A549 (cell line): ENCODE results near the gene SLC10A2. TPM values are rescaled to one million over a fixed set of nuclear protein-coding genes. Genes with fewer than 3 reads are reported as not detected.

ENCODE experiments used
- ATAC-seq, 2 experiments: fragments of 200-7000 bp in 1 of 2; fragments of >200 bp in 1 of 2; cut with Nextera tagmentation in 1 of 2; cut with Tn5 transposase in 1 of 2; 3 replicates each; pipeline versions ENCODE4 v1.8.0 to v1.9.1; 2018 to 2020; ENCODE audit warnings: mild to moderate bottlenecking in 1 of 2, moderate library complexity in 1 of 2
- CTCF ChIA-PET: fragments of 300-600 bp; sonication (Branson Sonifier 250); formaldehyde crosslinking; extraction: SDS; loops from one replicate; lab custom pipeline; 2021; ENCODE audit warnings: antibody characterized with exemption, inconsistent platforms; lab: Yijun Ruan, JAX
- POLR2A ChIA-PET: fragments of 350-600 bp; formaldehyde crosslinking; extraction: SDS; loops from one replicate; lab custom pipeline; 2021; ENCODE audit warnings: antibody characterized with exemption, inconsistent platforms; lab: Yijun Ruan, JAX
- DNase-seq, 2 experiments: peaks; one replicate each; pipeline versions ENCODE4 v3.0.0 to v3.0.0-alpha.2; 2011 to 2016; ENCODE audit warnings: low read depth in 1 of 2, low spot score in 1 of 2
- FAIRE-seq: peaks from 2 replicates; lab custom pipeline; 2011; peaks lifted over from hg19 to GRCh38; lab: Jason Lieb, UNC
- H3K27ac ChIP-seq, 2 experiments: fragments of >200 bp; sonication (Bioruptor Twin); formaldehyde crosslinking; 3 replicates each; pipeline ENCODE4 v1.5.1; 2016 to 2017
- H3K4me1 ChIP-seq: fragments of >200 bp; sonication (Bioruptor Twin); formaldehyde crosslinking; 3 replicates; pipeline ENCODE4 v1.6.1; 2016
- H3K4me2 ChIP-seq: fragments of >200 bp; sonication (Bioruptor Twin); formaldehyde crosslinking; 3 replicates; pipeline ENCODE4 v1.6.1; 2016
- H3K4me3 ChIP-seq: fragments of >200 bp; sonication (Bioruptor Twin); formaldehyde crosslinking; 3 replicates; pipeline ENCODE4 v1.5.1; 2016
- H3K9me3 ChIP-seq: fragments of >200 bp; sonication (Bioruptor Twin); formaldehyde crosslinking; 3 replicates; pipeline ENCODE4 v1.6.1; 2016
- ATOH8 ChIP-seq: fragments of 250-450 bp; sonication (Bioruptor Pico); IDR thresholded peaks from 2 replicates; pipeline ENCODE4 v1.5.0; 2020; ENCODE audit warnings: low read depth, mild to moderate bottlenecking, moderate library complexity
- BCL3 ChIP-seq: fragments of >200 bp; sonication (Bioruptor Twin); formaldehyde crosslinking; IDR thresholded peaks from 3 replicates; pipeline ENCODE4 v1.6.1; 2016
- BHLHE40 ChIP-seq: IDR thresholded peaks from 2 replicates; pipeline ENCODE4 v1.6.1; 2012; ENCODE audit warnings: low read depth, low read length, inconsistent platforms
- CBX2 ChIP-seq: fragments of 200-600 bp; sonication (generic); IDR thresholded peaks from 2 replicates; pipeline ENCODE4 v1.6.1; 2016; ENCODE audit warnings: low read depth, mild to moderate bottlenecking, borderline replicate concordance
- CHD2 ChIP-seq: fragments of 150-350 bp; IDR thresholded peaks from 2 replicates; pipeline ENCODE4 v1.6.1; 2014; ENCODE audit warnings: low read length; ENCODE audit not compliant: partially characterized antibody
- FOSB ChIP-seq: fragments of 250-450 bp; sonication (Bioruptor Pico); IDR thresholded peaks from 2 replicates; pipeline ENCODE4 v1.5.0; 2020; ENCODE audit warnings: mild to moderate bottlenecking, moderate library complexity
- FOXS1 ChIP-seq: fragments of 250-450 bp; sonication (Bioruptor Pico); IDR thresholded peaks from 2 replicates; pipeline ENCODE4 v1.5.0; 2020; ENCODE audit warnings: mild to moderate bottlenecking, moderate library complexity
- HEYL ChIP-seq: fragments of 250-450 bp; sonication (Bioruptor Pico); IDR thresholded peaks from 2 replicates; pipeline ENCODE4 v1.8.0; 2021; ENCODE audit warnings: mild to moderate bottlenecking, moderate library complexity
- HMGXB4 ChIP-seq: fragments of 250-450 bp; sonication (Bioruptor Pico); IDR thresholded peaks from 2 replicates; pipeline ENCODE4 v1.5.0; 2021; ENCODE audit warnings: mild to moderate bottlenecking, moderate library complexity, borderline replicate concordance
- HOXA7 ChIP-seq: fragments of 250-450 bp; sonication (Bioruptor Pico); IDR thresholded peaks from 2 replicates; pipeline ENCODE4 v1.5.0; 2020; ENCODE audit warnings: mild to moderate bottlenecking, moderate library complexity
- HOXB13 ChIP-seq: fragments of 250-450 bp; sonication (Bioruptor Pico); IDR thresholded peaks from 2 replicates; pipeline ENCODE4 v1.5.0; 2020; ENCODE audit warnings: low read depth, mild to moderate bottlenecking, moderate library complexity
- JUNB ChIP-seq: fragments of >200 bp; sonication (Bioruptor Twin); formaldehyde crosslinking; IDR thresholded peaks from 2 replicates; pipeline ENCODE4 v1.6.1; 2016
- MAFK ChIP-seq: fragments of 450-650 bp; IDR thresholded peaks from 2 replicates; pipeline ENCODE4 v1.6.1; 2014; ENCODE audit not compliant: partially characterized antibody
- MAZ ChIP-seq: fragments of 150-350 bp; IDR thresholded peaks from 2 replicates; pipeline ENCODE4 v1.6.1; 2014; ENCODE audit warnings: antibody characterized with exemption, low read depth, low read length, borderline replicate concordance
- MYC ChIP-seq: IDR thresholded peaks from 2 replicates; pipeline ENCODE4 v1.6.1; 2012; ENCODE audit warnings: mild to moderate bottlenecking, inconsistent platforms, low read length, improper control_type of control experiment, borderline replicate concordance
- NPAS2 ChIP-seq: fragments of 250-450 bp; sonication (Bioruptor Pico); IDR thresholded peaks from 2 replicates; pipeline ENCODE4 v1.8.0; 2022; ENCODE audit warnings: mild to moderate bottlenecking, moderate library complexity, borderline replicate concordance
- PHF8 ChIP-seq: fragments of 200-600 bp; sonication (generic); IDR thresholded peaks from 2 replicates; pipeline ENCODE4 v1.6.1; 2016; ENCODE audit warnings: low read depth, mild to moderate bottlenecking, antibody characterized with exemption, moderate library complexity, borderline replicate concordance
- RFX5 ChIP-seq: fragments of 450-650 bp; IDR thresholded peaks from 2 replicates; pipeline ENCODE4 v1.7.1; 2014; ENCODE audit warnings: antibody characterized with exemption, mild to moderate bottlenecking, moderate library complexity
- TP53 ChIP-seq: fragments of 250-450 bp; sonication (Bioruptor Pico); IDR thresholded peaks from 2 replicates; pipeline ENCODE4 v1.5.0; 2021; ENCODE audit warnings: mild to moderate bottlenecking, moderate library complexity
- ZC3H11A ChIP-seq: fragments of 450-650 bp; IDR thresholded peaks from 2 replicates; pipeline ENCODE4 v1.6.1; 2014; ENCODE audit warnings: antibody characterized with exemption, mild to moderate bottlenecking
- ZFP36 ChIP-seq: fragments of 450-650 bp; IDR thresholded peaks from 2 replicates; pipeline ENCODE4 v1.6.1; 2014; ENCODE audit warnings: borderline replicate concordance; ENCODE audit not compliant: partially characterized antibody
- ZNF302 ChIP-seq: fragments of 250-450 bp; sonication (Bioruptor Pico); IDR thresholded peaks from 2 replicates; pipeline ENCODE4 v1.9.0; 2021; ENCODE audit warnings: inconsistent platforms, mild to moderate bottlenecking, moderate library complexity
- WGBS: methylation state at CpG from one replicate; pipeline ENCODE4 v1.1.6; 2017; ENCODE audit errors: missing lambda C conversion rate; 5-methylcytosine and 5-hydroxymethylcytosine counted together
- polyA plus RNA-seq, 4 experiments: library from polyadenylated mRNA; depleted of rRNA in 3 of 4; stranded (reverse); fragments of >200 nt; fragmentation: RNase III in 1 of 4; extraction: RNeasy Plus Mini Kit Qiagen cat#74134 plus additional on column Dnase treatment in 1 of 4; gene quantifications; 2 replicates in 3 of 4; 3 replicates in 1 of 4; pipeline ENCODE4 v1.2.3, GENCODE V29; 2011 to 2017

The SLC10A2 gene
- polyA plus RNA-seq, 2 of the 4 experiments (the other 2 are of a cell fraction): not detected

- no peak overlapping the region for H3K27ac ChIP-seq
- no peak for TF ChIP-seq HEYL
- TF ChIP-seq CBX2: no peak
- no peak for TF ChIP-seq JUNB
- no peak for TF ChIP-seq MYC
- TF ChIP-seq ZC3H11A: no peak
- TF ChIP-seq HOXB13 (CRISPR knock-in tag): no peak
- no peak for TF ChIP-seq RFX5
- TF ChIP-seq MAZ: no peak
- TF ChIP-seq TP53 (CRISPR knock-in tag): no peak
- TF ChIP-seq NPAS2 (CRISPR knock-in tag): no peak
- TF ChIP-seq FOSB (CRISPR knock-in tag): no peak
- TF ChIP-seq ATOH8 (CRISPR knock-in tag): no peak
- no peak for TF ChIP-seq MAFK
- TF ChIP-seq BCL3: no peak
- ChIA-PET POLR2A (no interaction called here), CTCF (no interaction called here)
- FAIRE-seq (no peak), ATAC-seq (no peak), DNase-seq (no peak)
- no peaks in the 10 kb centered on the region for H3K4me1 ChIP-seq
- no peak overlapping the region for H3K4me2 ChIP-seq
- WGBS: 13% methylated on average over 3 of the region's 3 CpGs
- H3K9me3 ChIP-seq: no peaks in the 10 kb centered on the region
- H3K4me3 ChIP-seq: no peak overlapping the region
Observed at GRCh38 chr13:103012646-103013045, 53.6 kb downstream of the SLC10A2 start.

GRCh38 chr13:103009051-103009840 is 57.0 kb downstream of the SLC10A2 start:
- no peak overlapping the region for H3K4me2 ChIP-seq
- no peak for TF ChIP-seq PHF8
- TF ChIP-seq HOXA7 (CRISPR knock-in tag): no peak
- no peak for TF ChIP-seq BHLHE40
- TF ChIP-seq ATOH8 (CRISPR knock-in tag): no peak
- TF ChIP-seq ZFP36: no peak
- no peak for TF ChIP-seq ZNF302
- TF ChIP-seq MAZ: no peak
- no peak for TF ChIP-seq CHD2
- no peak for TF ChIP-seq HMGXB4 (CRISPR knock-in tag)
- no peak for TF ChIP-seq FOXS1 (CRISPR knock-in tag)
- TF ChIP-seq, all 56 proteins: peak for 0
- no peak for DNase-seq
- ChIA-PET POLR2A (no interaction called here), CTCF (no interaction called here)
- WGBS: 12% methylated on average over 1 of the region's 1 CpG
- no peaks in the 10 kb centered on the region for H3K9me3 ChIP-seq
- no peaks in the 10 kb centered on the region for H3K4me1 ChIP-seq
- FAIRE-seq: no peak
- no peak overlapping the region for H3K4me3 ChIP-seq
- no peak for ATAC-seq
- H3K27ac ChIP-seq: no peak overlapping the region
